ENCODE results near the gene NPHP4. TPM values are rescaled to one million over a fixed set of nuclear protein-coding genes. Genes with fewer than 3 reads are reported as not detected.

Gene NPHP4
- 3.9 and 7.9 TPM in 2 replicates for total RNA-seq (2014; rRNA removed; shearing (Covaris generic); ENCODE audit: low replicate concordance)

- H3K36me3 ChIP-seq (ENCODE audit: insufficient read depth, low read length) = no peaks in the 10 kb centered on the region
Observed at GRCh38 chr1:5992026-5992813, at the start of gene NPHP4. NPHP4 (minus strand) TSS chr1:5992425; CDS start chr1:5986289, 6,136 bp downstream.

DNA sequence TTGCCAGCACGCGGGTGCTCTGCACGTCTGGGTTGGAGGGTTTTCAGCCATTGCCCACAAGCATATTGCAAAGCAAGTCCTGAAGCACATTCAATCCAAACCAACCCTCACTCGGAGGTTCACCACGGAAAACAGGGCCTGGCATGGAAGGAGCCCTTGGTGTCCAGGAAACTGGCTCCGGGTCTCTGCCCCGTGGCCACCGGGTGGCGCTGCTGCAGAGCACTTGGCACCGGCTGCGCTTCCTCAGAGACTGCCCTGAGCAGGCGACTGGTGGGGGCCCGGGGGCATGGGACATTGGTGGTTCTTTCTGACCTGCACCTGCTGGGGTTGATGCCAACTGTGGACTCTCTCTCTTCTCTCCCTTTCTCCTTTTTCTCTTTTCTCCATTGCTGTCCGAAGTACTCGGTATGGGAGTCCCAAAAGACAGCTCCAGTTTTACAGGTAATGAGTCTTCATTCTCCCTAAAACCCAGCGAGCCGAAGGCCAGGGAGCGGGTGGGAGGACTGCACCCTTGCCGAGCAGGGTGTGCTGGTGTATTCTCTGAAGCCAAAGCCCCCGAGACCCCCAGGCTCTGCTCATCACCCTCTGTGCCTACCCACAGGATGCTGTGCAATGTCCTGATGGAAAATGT, 49.3 kb upstream of the NPHP4 start:
- peak; percentile 65 for DNase-seq
- Histone ChIP-seq H3K36me3 (ENCODE audit: insufficient read depth, low read length) (no peaks in the 10 kb centered on the region), H3K9me3 (ENCODE audit: low read length) (no peaks in the 10 kb centered on the region), H3K9ac (ENCODE audit: low read length) (no peak overlapping the region), H2AFZ (ENCODE audit: low read length) (no peak overlapping the region), H3K4me2 (ENCODE audit: low read depth, low read length, poor library complexity, severe bottlenecking) (no peak overlapping the region), H3K27me3 (ENCODE audit: low read length) (no peaks in the 10 kb centered on the region), H3K4me3 (ENCODE audit: low read length) (no peak overlapping the region), H3K79me2 (ENCODE audit: low read length) (no peaks in the 10 kb centered on the region), H3K9me2 (replicated peaks; ENCODE audit: insufficient read depth, low read length) (no peaks in the 10 kb centered on the region), H3K4me1 (ENCODE audit: low read length) (peaks cover 6% of the 10 kb centered on the region), H3K27ac (ENCODE audit: low read length) (no peak overlapping the region), H4K20me1 (ENCODE audit: insufficient read depth, low read depth, low read length) (peaks cover 6% of the 10 kb centered on the region; the same call in 1 of the 2 replicates)

More at GRCh38 chr1:5992026-5992813, at the start of gene NPHP4:
- peak within 1 kb of the TSS; percentile 98 for H2AFZ ChIP-seq (ENCODE audit: low read length)
- peak within 1 kb of the TSS; percentile 89 for H3K4me3 ChIP-seq (ENCODE audit: low read length)
- H3K27me3 ChIP-seq (ENCODE audit: low read length) = no peaks in the 10 kb centered on the region
- H3K9me2 ChIP-seq (replicated peaks; ENCODE audit: insufficient read depth, low read length) = no peaks in the 10 kb centered on the region
- no peaks in the 10 kb centered on the region for H3K79me2 ChIP-seq (ENCODE audit: low read length)
- H3K4me2 ChIP-seq (ENCODE audit: low read depth, low read length, poor library complexity, severe bottlenecking) = peak within 1 kb of the TSS; percentile 99
- H4K20me1 ChIP-seq (ENCODE audit: insufficient read depth, low read depth, low read length) = peaks cover 30% of the 10 kb centered on the region
- H3K4me1 ChIP-seq (ENCODE audit: low read length) = peaks cover 25% of the 10 kb centered on the region
- peak within 1 kb of the TSS; percentile 82 for H3K9ac ChIP-seq (ENCODE audit: low read length)
- DNase-seq = peak; percentile 100
- H3K27ac ChIP-seq (ENCODE audit: low read length) = no peak within 1 kb of the TSS
- H3K9me3 ChIP-seq (ENCODE audit: low read length) = no peaks in the 10 kb centered on the region

GRCh38 chr1:6040861-6041415, 48.7 kb upstream of the NPHP4 start:
- Histone ChIP-seq H3K27ac (ENCODE audit: low read length) (no peak overlapping the region), H4K20me1 (ENCODE audit: insufficient read depth, low read depth, low read length) (peaks cover 6% of the 10 kb centered on the region; the same call in 1 of the 2 replicates), H3K4me3 (ENCODE audit: low read length) (no peak overlapping the region), H3K79me2 (ENCODE audit: low read length) (no peaks in the 10 kb centered on the region), H3K36me3 (ENCODE audit: insufficient read depth, low read length) (no peaks in the 10 kb centered on the region), H3K9me3 (ENCODE audit: low read length) (no peaks in the 10 kb centered on the region), H3K9ac (ENCODE audit: low read length) (no peak overlapping the region), H3K4me1 (ENCODE audit: low read length) (peaks cover 6% of the 10 kb centered on the region), H3K4me2 (ENCODE audit: low read depth, low read length, poor library complexity, severe bottlenecking) (no peak overlapping the region), H3K27me3 (ENCODE audit: low read length) (no peaks in the 10 kb centered on the region), H3K9me2 (replicated peaks; ENCODE audit: insufficient read depth, low read length) (no peaks in the 10 kb centered on the region), H2AFZ (ENCODE audit: low read length) (no peak overlapping the region)
- DNase-seq = no peak

DNA sequence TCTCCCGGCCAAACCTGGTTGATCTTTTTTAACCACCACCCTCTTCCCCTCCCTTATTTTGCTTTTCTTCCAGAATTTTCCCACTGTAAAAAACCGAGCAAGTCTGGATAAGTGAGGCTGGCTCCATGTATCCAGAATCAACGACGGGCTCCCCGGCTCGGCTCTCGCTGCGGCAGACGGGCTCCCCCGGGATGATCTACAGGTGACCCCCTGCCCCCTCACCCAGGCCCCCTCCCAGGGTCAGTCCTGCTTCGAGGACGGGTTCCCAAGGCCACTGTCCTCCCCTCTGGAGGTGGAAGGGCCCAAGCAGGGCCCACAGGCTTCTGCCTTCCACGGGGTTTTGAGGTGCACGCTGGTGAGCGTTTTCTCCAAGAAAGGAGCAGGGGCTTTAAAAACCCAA, 48.2 kb upstream of the NPHP4 start:
- Histone ChIP-seq H3K27ac (ENCODE audit: low read length) (no peak overlapping the region), H3K4me1 (ENCODE audit: low read length) (peaks cover 6% of the 10 kb centered on the region), H3K4me3 (ENCODE audit: low read length) (no peak overlapping the region), H3K9me3 (ENCODE audit: low read length) (no peaks in the 10 kb centered on the region), H4K20me1 (ENCODE audit: insufficient read depth, low read depth, low read length) (peaks cover 6% of the 10 kb centered on the region; the same call in 1 of the 2 replicates), H3K9me2 (replicated peaks; ENCODE audit: insufficient read depth, low read length) (no peaks in the 10 kb centered on the region), H3K9ac (ENCODE audit: low read length) (no peak overlapping the region), H3K79me2 (ENCODE audit: low read length) (no peaks in the 10 kb centered on the region), H2AFZ (ENCODE audit: low read length) (no peak overlapping the region), H3K36me3 (ENCODE audit: insufficient read depth, low read length) (no peaks in the 10 kb centered on the region), H3K27me3 (ENCODE audit: low read length) (no peaks in the 10 kb centered on the region), H3K4me2 (ENCODE audit: low read depth, low read length, poor library complexity, severe bottlenecking) (no peak overlapping the region)
- DNase-seq = no peak

DNA sequence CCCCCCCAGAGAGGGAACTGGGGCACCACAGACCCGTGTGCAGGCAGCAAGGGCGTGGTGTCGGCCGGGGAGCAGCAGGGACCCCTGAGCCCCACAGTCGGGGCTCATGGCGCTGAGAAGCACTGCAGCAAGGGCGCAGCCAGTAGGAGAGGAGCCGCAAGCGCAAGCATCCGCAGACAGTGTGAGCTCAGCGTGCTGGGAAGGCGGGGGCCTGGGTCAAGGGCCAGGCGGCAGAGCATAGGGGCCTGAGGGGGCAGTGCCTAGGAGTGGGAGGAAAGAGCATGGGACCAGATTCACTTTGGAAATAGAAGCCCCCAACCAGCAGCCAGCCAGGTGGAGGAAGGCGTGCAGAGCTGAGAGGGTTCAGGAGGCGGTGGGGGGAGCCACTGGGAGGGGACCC, 46.8 kb upstream of the NPHP4 start:
- H3K9me2 ChIP-seq (replicated peaks; ENCODE audit: insufficient read depth, low read length) = no peaks in the 10 kb centered on the region
- H3K9me3 ChIP-seq (ENCODE audit: low read length) = no peaks in the 10 kb centered on the region
- peaks cover 12% of the 10 kb centered on the region for H3K79me2 ChIP-seq (ENCODE audit: low read length)
- no peak overlapping the region for H3K4me2 ChIP-seq (ENCODE audit: low read depth, low read length, poor library complexity, severe bottlenecking)
- DNase-seq = no peak
- H3K4me1 ChIP-seq (ENCODE audit: low read length) = peaks cover 6% of the 10 kb centered on the region
- H3K9ac ChIP-seq (ENCODE audit: low read length) = no peak overlapping the region
- no peak overlapping the region for H3K27ac ChIP-seq (ENCODE audit: low read length)
- peaks cover 16% of the 10 kb centered on the region; the same call in 1 of the 2 replicates for H4K20me1 ChIP-seq (ENCODE audit: insufficient read depth, low read depth, low read length)
- no peaks in the 10 kb centered on the region for H3K27me3 ChIP-seq (ENCODE audit: low read length)
- H3K4me3 ChIP-seq (ENCODE audit: low read length) = no peak overlapping the region
- H3K36me3 ChIP-seq (ENCODE audit: insufficient read depth, low read length) = no peaks in the 10 kb centered on the region
- H2AFZ ChIP-seq (ENCODE audit: low read length) = no peak overlapping the region

DNA sequence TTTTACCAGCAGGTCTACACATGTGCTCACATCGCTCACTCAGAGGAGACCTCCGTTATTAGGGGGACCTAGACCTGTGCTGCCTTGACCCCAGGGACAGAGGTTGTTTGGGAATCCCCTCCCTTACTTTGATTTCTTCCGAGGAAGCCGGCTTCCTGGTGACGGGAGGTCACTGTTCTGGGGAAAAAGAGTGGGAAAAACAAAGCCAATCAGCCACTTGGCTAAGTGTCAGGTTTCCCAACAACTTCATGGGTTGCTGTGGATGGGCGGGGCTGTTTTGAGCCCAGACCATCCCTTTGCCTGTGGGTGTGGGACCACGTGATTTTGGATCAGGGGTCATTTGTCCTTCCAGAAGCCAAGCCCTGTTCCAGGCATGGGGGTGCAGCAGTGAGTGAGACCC, 46.4 kb upstream of the NPHP4 start:
- Histone ChIP-seq H3K4me3 (ENCODE audit: low read length) (no peak overlapping the region), H2AFZ (ENCODE audit: low read length) (no peak overlapping the region), H3K4me1 (ENCODE audit: low read length) (peaks cover 6% of the 10 kb centered on the region), H3K9me2 (replicated peaks; ENCODE audit: insufficient read depth, low read length) (no peaks in the 10 kb centered on the region), H4K20me1 (ENCODE audit: insufficient read depth, low read depth, low read length) (peaks cover 20% of the 10 kb centered on the region; the same call in 1 of the 2 replicates), H3K27ac (ENCODE audit: low read length) (no peak overlapping the region), H3K79me2 (ENCODE audit: low read length) (peaks cover 15% of the 10 kb centered on the region), H3K27me3 (ENCODE audit: low read length) (no peaks in the 10 kb centered on the region), H3K4me2 (ENCODE audit: low read depth, low read length, poor library complexity, severe bottlenecking) (no peak overlapping the region), H3K9me3 (ENCODE audit: low read length) (no peaks in the 10 kb centered on the region), H3K9ac (ENCODE audit: low read length) (no peak overlapping the region), H3K36me3 (ENCODE audit: insufficient read depth, low read length) (no peaks in the 10 kb centered on the region)
- no peak for DNase-seq

GRCh38 chr1:6037338-6037762, 45.1 kb upstream of the NPHP4 start:
- no peaks in the 10 kb centered on the region for H3K9me2 ChIP-seq (replicated peaks; ENCODE audit: insufficient read depth, low read length)
- no peak overlapping the region for H3K27ac ChIP-seq (ENCODE audit: low read length)
- H3K4me1 ChIP-seq (ENCODE audit: low read length) = peaks cover 6% of the 10 kb centered on the region
- H3K79me2 ChIP-seq (ENCODE audit: low read length) = peaks cover 27% of the 10 kb centered on the region
- H3K4me2 ChIP-seq (ENCODE audit: low read depth, low read length, poor library complexity, severe bottlenecking) = no peak overlapping the region
- H2AFZ ChIP-seq (ENCODE audit: low read length) = no peak overlapping the region
- DNase-seq = peak; percentile 53
- H4K20me1 ChIP-seq (ENCODE audit: insufficient read depth, low read depth, low read length) = peaks cover 20% of the 10 kb centered on the region; the same call in 1 of the 2 replicates
- no peaks in the 10 kb centered on the region for H3K27me3 ChIP-seq (ENCODE audit: low read length)
- no peaks in the 10 kb centered on the region for H3K36me3 ChIP-seq (ENCODE audit: insufficient read depth, low read length)
- no peaks in the 10 kb centered on the region for H3K9me3 ChIP-seq (ENCODE audit: low read length)
- H3K9ac ChIP-seq (ENCODE audit: low read length) = no peak overlapping the region
- H3K4me3 ChIP-seq (ENCODE audit: low read length) = no peak overlapping the region

GRCh38 chr1:6035719-6036118, 43.5 kb upstream of the NPHP4 start:
- Histone ChIP-seq H3K4me3 (ENCODE audit: low read length) (no peak overlapping the region), H3K27me3 (ENCODE audit: low read length) (no peaks in the 10 kb centered on the region), H3K9ac (ENCODE audit: low read length) (no peak overlapping the region), H2AFZ (ENCODE audit: low read length) (no peak overlapping the region), H3K9me2 (replicated peaks; ENCODE audit: insufficient read depth, low read length) (no peaks in the 10 kb centered on the region), H3K36me3 (ENCODE audit: insufficient read depth, low read length) (no peaks in the 10 kb centered on the region), H3K9me3 (ENCODE audit: low read length) (no peaks in the 10 kb centered on the region), H3K4me1 (ENCODE audit: low read length) (peaks cover 9% of the 10 kb centered on the region), H3K27ac (ENCODE audit: low read length) (no peak overlapping the region), H4K20me1 (ENCODE audit: insufficient read depth, low read depth, low read length) (peaks cover 29% of the 10 kb centered on the region; the same call in 1 of the 2 replicates), H3K4me2 (ENCODE audit: low read depth, low read length, poor library complexity, severe bottlenecking) (no peak overlapping the region), H3K79me2 (ENCODE audit: low read length) (peaks cover 36% of the 10 kb centered on the region)
- DNase-seq = no peak

Data from Karpas-422 (cell line).